Activated CD8-positive, alpha-beta T cell treated with anti-CD3 and anti-CD28 coated beads for 36 hours (primary cell): Measurements from ENCODE around the gene CFAP100. TPM values are rescaled to one million over a fixed set of nuclear protein-coding genes. Genes with fewer than 3 reads are reported as not detected.

Experiments
- ATAC-seq: fragments of 200-7000 bp; cut with Tn5 transposase; one replicate; pipeline ENCODE4 v1.10.0; 2021; ENCODE audit warnings: mild to moderate bottlenecking, moderate library complexity
- CTCF ChIA-PET: fragments of 350-600 bp; sonication (Branson Sonifier 250); formaldehyde crosslinking; loops from one replicate; lab custom pipeline; 2021; ENCODE audit warnings: antibody characterized with exemption; lab: Charles Lee
- POLR2A ChIA-PET: fragments of 350-600 bp; sonication (Branson Sonifier 250); formaldehyde crosslinking; loops from one replicate; lab custom pipeline; 2021; ENCODE audit warnings: antibody characterized with exemption; lab: Charles Lee
- DNase-seq: peaks from one replicate; pipeline ENCODE4 v3.0.0-alpha.2; 2020
- H3K27ac Mint-ChIP-seq: one replicate; pipeline ENCODE4 v1.8.0; 2021; ENCODE audit warnings: mild to moderate bottlenecking, mixed read lengths
- H3K27me3 Mint-ChIP-seq: one replicate; pipeline ENCODE4 v1.8.0; 2021; ENCODE audit warnings: mixed read lengths
- H3K36me3 Mint-ChIP-seq: one replicate; pipeline ENCODE4 v1.8.0; 2021; ENCODE audit warnings: low read depth, mixed read lengths
- H3K4me1 Mint-ChIP-seq: one replicate; pipeline ENCODE4 v1.8.0; 2021; ENCODE audit warnings: low read depth, mixed read lengths
- H3K4me3 Mint-ChIP-seq: one replicate; pipeline ENCODE4 v1.8.0; 2021; ENCODE audit warnings: mild to moderate bottlenecking, moderate library complexity, mixed read lengths
- H3K9me3 Mint-ChIP-seq: one replicate; pipeline ENCODE4 v1.8.0; 2021; ENCODE audit warnings: mixed read lengths
- CTCF ChIP-seq: fragments of 200-600 bp; IDR thresholded peaks from one replicate; pipeline ENCODE4 v1.8.0; 2022; ENCODE audit warnings: antibody characterized with exemption, mild to moderate bottlenecking
- intact Hi-C: fragments of 100-400 bp; cut with micrococcal nuclease; formaldehyde crosslinking; loops from one replicate; pipeline ENCODE4 v1.10.0; 2022
- total RNA-seq, 2 experiments: library from RNA; stranded (reverse); gene quantifications; one replicate each; pipeline ENCODE4 v1.2.3, GENCODE V29; 2021

Gene CFAP100
- total RNA-seq, 2 experiments from 2014 or later: not detected

- TF ChIP-seq CTCF: no peak
- ATAC-seq: no peak
- H3K27me3 Mint-ChIP-seq: peaks cover 18% of the 10 kb centered on the region
- H3K27ac Mint-ChIP-seq: no peak overlapping the region
- CTCF ChIA-PET: no interaction called here
- intact Hi-C loops: no loop called here
- H3K4me1 Mint-ChIP-seq: no peaks in the 10 kb centered on the region
- DNase-seq: no peak
- H3K9me3 Mint-ChIP-seq: no peaks in the 10 kb centered on the region
- POLR2A ChIA-PET: interaction anchor here (1.5 kb wide), 2 partner anchors 10 to 29 kb away, joined by 3 to 4 read pairs; no protein-coding TSS in a partner anchor
- H3K36me3 Mint-ChIP-seq: no peaks in the 10 kb centered on the region
- no peak overlapping the region for H3K4me3 Mint-ChIP-seq
Observed at GRCh38 chr3:126407412-126408044, 12.8 kb downstream of the CFAP100 start.

- intact Hi-C loops: no loop called here
- POLR2A ChIA-PET: interaction anchor here (1.5 kb wide), 1 partner anchor 9 kb away, joined by 4 read pairs; no protein-coding TSS in a partner anchor
- ATAC-seq: no peak
- no peaks in the 10 kb centered on the region for H3K36me3 Mint-ChIP-seq
- H3K4me1 Mint-ChIP-seq: no peaks in the 10 kb centered on the region
- H3K9me3 Mint-ChIP-seq: no peaks in the 10 kb centered on the region
- H3K27ac Mint-ChIP-seq: no peak overlapping the region
- no peak for DNase-seq
- no peak for TF ChIP-seq CTCF
- peaks cover 17% of the 10 kb centered on the region for H3K27me3 Mint-ChIP-seq
- CTCF ChIA-PET: no interaction called here
- H3K4me3 Mint-ChIP-seq: no peak overlapping the region
Observed at GRCh38 chr3:126408099-126408498, 13.4 kb downstream of the CFAP100 start.

GRCh38 chr3:126412841-126413692 lies 18.4 kb downstream of the CFAP100 start:
- no peak for ATAC-seq
- TF ChIP-seq CTCF: no peak
- CTCF ChIA-PET: no interaction called here
- no peak for DNase-seq
- Mint-ChIP-seq H3K4me1 (no peaks in the 10 kb centered on the region), H3K27ac (no peak overlapping the region), H3K9me3 (no peaks in the 10 kb centered on the region), H3K27me3 (peaks cover 28% of the 10 kb centered on the region), H3K36me3 (no peaks in the 10 kb centered on the region), H3K4me3 (no peak overlapping the region)
- intact Hi-C loops: no loop called here
- POLR2A ChIA-PET: no interaction called here

GRCh38 chr3:126413693-126414080 lies 19.0 kb downstream of the CFAP100 start:
- intact Hi-C loops: no loop called here
- Mint-ChIP-seq H3K36me3 (no peaks in the 10 kb centered on the region), H3K4me1 (no peaks in the 10 kb centered on the region), H3K27me3 (peaks cover 28% of the 10 kb centered on the region), H3K4me3 (no peak overlapping the region), H3K27ac (no peak overlapping the region), H3K9me3 (no peaks in the 10 kb centered on the region)
- TF ChIP-seq CTCF: no peak
- POLR2A ChIA-PET: no interaction called here
- no peak for DNase-seq
- CTCF ChIA-PET: no interaction called here
- ATAC-seq: no peak

- POLR2A ChIA-PET: no interaction called here
- Mint-ChIP-seq H3K4me3 (no peak overlapping the region), H3K9me3 (no peaks in the 10 kb centered on the region), H3K27ac (no peak overlapping the region), H3K4me1 (no peaks in the 10 kb centered on the region), H3K27me3 (peaks cover 26% of the 10 kb centered on the region), H3K36me3 (no peaks in the 10 kb centered on the region)
- DNase-seq (no peak), ATAC-seq (no peak)
- TF ChIP-seq CTCF: no peak
- intact Hi-C loops: no loop called here
- CTCF ChIA-PET: no interaction called here
Observed at GRCh38 chr3:126414406-126414805, 19.7 kb downstream of the CFAP100 start.
